Suprapubic skin (tissue), 4 donors: Measurements from ENCODE around the gene OAS1. TPM values are rescaled to one million over a fixed set of nuclear protein-coding genes. Genes with fewer than 3 reads are reported as not detected.

Experiments used
- DNase-seq, 2 donors: peaks; one replicate each; pipeline ENCODE4 v3.0.0-alpha.2; 2019; ENCODE audit warnings: low spot score in 2 of 2
- H3K27ac ChIP-seq: fragments of 200-600 bp; sonication (generic); one replicate; pipeline ENCODE4 v1.5.1; 2019
- H3K27me3 ChIP-seq: fragments of 200-600 bp; sonication (generic); one replicate; pipeline ENCODE4 v1.5.1; 2019
- H3K36me3 ChIP-seq: fragments of 200-600 bp; sonication (generic); one replicate; pipeline ENCODE4 v1.5.1; 2019
- H3K4me1 ChIP-seq: fragments of 200-600 bp; sonication (generic); one replicate; pipeline ENCODE4 v1.5.1; 2019
- H3K4me3 ChIP-seq: fragments of 200-600 bp; sonication (generic); one replicate; pipeline ENCODE4 v1.5.1; 2019; ENCODE audit warnings: mild to moderate bottlenecking
- H3K9me3 ChIP-seq: fragments of 200-600 bp; sonication (generic); one replicate; pipeline ENCODE4 v1.5.1; 2019
- EP300 ChIP-seq: sonication (generic); formaldehyde crosslinking; IDR thresholded peaks from one replicate; pipeline ENCODE4 v1.6.1; 2017; ENCODE audit warnings: antibody characterized with exemption
- POLR2A ChIP-seq, 2 donors: fragments of 450-650 bp; IDR thresholded peaks; one replicate each; pipeline ENCODE4 v1.6.1; 2017; ENCODE audit warnings: antibody characterized with exemption in 2 of 2, mild to moderate bottlenecking in 2 of 2, moderate library complexity in 2 of 2
- POLR2AphosphoS5 ChIP-seq, 3 donors: sonication (generic); formaldehyde crosslinking; IDR thresholded peaks; one replicate each; pipeline ENCODE4 v1.6.1; 2017; ENCODE audit warnings: antibody characterized with exemption in 3 of 3
- WGBS: methylation state at CpG from one replicate; pipeline ENCODE4 v1.1.5; 2018; 5-methylcytosine and 5-hydroxymethylcytosine counted together
- total RNA-seq, 4 donors: library from RNA; depleted of rRNA; stranded (reverse); fragments of >200 nt; gene quantifications; one replicate each; pipeline ENCODE4 v1.1.0, GENCODE V29; 2016
- TF ChIP-seq, protein P1 (sequence below), 2 donors: fragments of 200-600 bp in 1 of 2; fragments of 450-650 bp in 1 of 2; sonication (generic) in 1 of 2; IDR thresholded peaks; one replicate each; pipeline ENCODE4 v1.5.1; 2016 to 2019; ENCODE audit warnings: antibody characterized with exemption in 2 of 2, mild to moderate bottlenecking in 1 of 2, moderate library complexity in 1 of 2

OAS1 gene
- total RNA-seq, 4 donors from 2014 or later: 20.6 to 26.8 (median 23.5) TPM

DNA sequence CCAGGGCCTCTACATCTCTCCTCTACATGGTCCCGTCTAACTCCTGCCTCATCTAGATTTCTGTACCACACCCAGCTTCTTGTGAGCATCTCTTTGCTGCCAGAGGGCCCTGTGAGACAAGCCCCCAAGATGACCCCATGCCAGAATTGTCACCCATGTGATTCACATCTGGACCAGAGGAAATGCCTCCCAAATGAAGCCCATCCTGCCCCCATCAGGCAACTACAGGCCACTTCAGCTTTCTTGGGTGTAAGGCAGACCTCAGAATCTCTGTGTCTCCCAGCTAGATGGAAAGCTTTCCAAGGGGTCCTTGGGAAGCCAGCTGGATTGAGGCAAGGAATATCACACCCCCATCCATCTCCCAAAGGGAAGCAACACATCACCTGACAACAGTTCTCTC is 22.2 kb downstream of the OAS1 start:
- 83% methylated on average over 1 of the region's 1 CpG for WGBS
- DNase-seq: no peak
- no peaks in the 10 kb centered on the region for H3K4me1 ChIP-seq

DNA sequence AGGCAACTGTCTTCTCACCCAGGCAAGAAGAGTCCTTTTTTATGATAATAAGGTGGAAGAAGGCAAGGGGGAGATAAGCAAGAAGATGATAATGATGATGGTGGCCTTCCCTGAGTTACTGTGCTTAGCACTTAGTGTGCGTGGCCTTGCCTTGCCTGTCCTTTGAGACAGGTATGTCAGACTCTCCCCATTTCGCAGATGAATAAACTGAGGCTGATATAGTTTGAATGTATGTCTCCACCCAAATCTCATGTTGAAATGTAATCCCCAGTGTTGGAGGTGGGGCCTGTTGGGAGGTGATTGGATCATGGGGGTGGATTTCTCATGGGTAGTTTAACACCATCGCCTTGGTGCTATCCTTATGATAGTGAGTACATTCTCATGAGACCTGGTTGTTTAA is 23.0 kb downstream of the OAS1 start:
- no peak overlapping the region for H3K27ac ChIP-seq
- no peaks in the 10 kb centered on the region for H3K9me3 ChIP-seq
- WGBS: 92% methylated on average over 3 of the region's 3 CpGs
- no peaks in the 10 kb centered on the region for H3K36me3 ChIP-seq
- H3K4me1 ChIP-seq: no peaks in the 10 kb centered on the region
- TF ChIP-seq EP300: no peak
- TF ChIP-seq, protein P1, sequence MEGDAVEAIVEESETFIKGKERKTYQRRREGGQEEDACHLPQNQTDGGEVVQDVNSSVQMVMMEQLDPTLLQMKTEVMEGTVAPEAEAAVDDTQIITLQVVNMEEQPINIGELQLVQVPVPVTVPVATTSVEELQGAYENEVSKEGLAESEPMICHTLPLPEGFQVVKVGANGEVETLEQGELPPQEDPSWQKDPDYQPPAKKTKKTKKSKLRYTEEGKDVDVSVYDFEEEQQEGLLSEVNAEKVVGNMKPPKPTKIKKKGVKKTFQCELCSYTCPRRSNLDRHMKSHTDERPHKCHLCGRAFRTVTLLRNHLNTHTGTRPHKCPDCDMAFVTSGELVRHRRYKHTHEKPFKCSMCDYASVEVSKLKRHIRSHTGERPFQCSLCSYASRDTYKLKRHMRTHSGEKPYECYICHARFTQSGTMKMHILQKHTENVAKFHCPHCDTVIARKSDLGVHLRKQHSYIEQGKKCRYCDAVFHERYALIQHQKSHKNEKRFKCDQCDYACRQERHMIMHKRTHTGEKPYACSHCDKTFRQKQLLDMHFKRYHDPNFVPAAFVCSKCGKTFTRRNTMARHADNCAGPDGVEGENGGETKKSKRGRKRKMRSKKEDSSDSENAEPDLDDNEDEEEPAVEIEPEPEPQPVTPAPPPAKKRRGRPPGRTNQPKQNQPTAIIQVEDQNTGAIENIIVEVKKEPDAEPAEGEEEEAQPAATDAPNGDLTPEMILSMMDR (IDR thresholded peaks at IDR 0.05): no peak
- no peak for TF ChIP-seq POLR2AphosphoS5 (IDR thresholded peaks at IDR 0.05)
- TF ChIP-seq POLR2A (IDR thresholded peaks at IDR 0.05): no peak
- H3K4me3 ChIP-seq: no peak overlapping the region
- DNase-seq: no peak
- H3K27me3 ChIP-seq: no peaks in the 10 kb centered on the region

More for the DNA sequence above, 22.2 kb downstream of the OAS1 start:
- Histone ChIP-seq H3K27ac (no peak overlapping the region), H3K36me3 (no peaks in the 10 kb centered on the region), H3K27me3 (no peaks in the 10 kb centered on the region), H3K4me3 (no peak overlapping the region), H3K9me3 (no peaks in the 10 kb centered on the region)
- TF ChIP-seq, protein P1 (IDR thresholded peaks at IDR 0.05): no peak
- TF ChIP-seq POLR2A (IDR thresholded peaks at IDR 0.05) (no peak), EP300 (no peak), POLR2AphosphoS5 (IDR thresholded peaks at IDR 0.05) (no peak)

DNA sequence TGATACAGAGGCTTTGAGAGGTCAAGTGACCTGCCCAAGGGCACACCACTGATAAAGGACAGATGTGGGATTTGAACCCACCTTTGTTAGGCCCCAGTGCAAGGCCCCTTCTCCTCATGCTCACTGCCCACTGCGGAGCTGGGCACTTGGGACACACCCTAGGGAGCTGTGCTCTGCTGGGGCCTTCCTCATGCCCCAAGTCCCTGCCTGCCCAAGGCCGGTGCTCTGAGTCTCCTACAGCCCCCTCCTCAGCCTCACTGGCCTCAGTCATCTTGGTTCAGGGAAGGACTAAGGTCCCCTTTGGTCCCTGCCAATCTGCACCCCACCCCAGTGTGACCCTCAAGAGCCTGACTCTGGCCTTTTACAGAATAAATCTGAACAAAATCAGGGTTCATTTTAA is 23.6 kb downstream of the OAS1 start:
- 100% methylated on average over 2 of the region's 2 CpGs for WGBS
- H3K9me3 ChIP-seq: no peaks in the 10 kb centered on the region
- no peaks in the 10 kb centered on the region for H3K36me3 ChIP-seq
- no peaks in the 10 kb centered on the region for H3K27me3 ChIP-seq
- DNase-seq: no peak
- H3K4me1 ChIP-seq: no peaks in the 10 kb centered on the region
- no peak overlapping the region for H3K27ac ChIP-seq
- H3K4me3 ChIP-seq: no peak overlapping the region
- TF ChIP-seq, protein P1 (IDR thresholded peaks at IDR 0.05): no peak
- TF ChIP-seq POLR2AphosphoS5 (IDR thresholded peaks at IDR 0.05) (no peak), EP300 (no peak)

DNA sequence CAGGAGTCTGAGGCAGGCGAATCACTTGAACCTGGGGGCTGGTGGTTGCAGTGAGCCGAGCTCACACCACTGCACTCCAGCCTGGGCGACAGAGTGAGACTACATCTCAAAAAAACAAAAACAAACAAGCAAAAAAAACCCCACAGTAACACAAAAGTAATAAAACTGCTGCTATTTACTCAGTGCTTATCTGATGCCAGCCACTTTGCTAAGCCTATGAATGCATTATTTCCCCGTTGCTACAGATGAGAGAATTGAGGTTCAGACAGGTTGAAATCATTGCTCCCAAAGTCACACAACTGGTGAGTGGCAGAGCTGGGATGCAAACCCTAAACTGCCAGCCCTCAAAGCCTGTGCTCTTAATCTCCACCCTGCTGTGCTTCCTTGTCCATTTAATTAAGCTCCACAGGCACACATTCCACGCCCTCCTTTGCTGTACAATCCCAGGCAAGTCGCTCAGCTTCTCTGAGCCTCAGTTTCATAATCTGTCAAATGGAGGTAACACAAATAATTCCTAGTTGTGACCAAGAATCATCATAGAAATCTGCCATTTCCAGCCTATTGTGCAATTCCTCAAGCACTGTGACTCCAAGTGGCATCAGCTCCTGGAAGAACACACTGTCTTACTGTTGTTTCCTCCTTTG is 25.8 kb downstream of the OAS1 start:
- no peaks in the 10 kb centered on the region for H3K27me3 ChIP-seq
- no peaks in the 10 kb centered on the region for H3K9me3 ChIP-seq
- no peak overlapping the region for H3K4me3 ChIP-seq
- H3K4me1 ChIP-seq: peaks cover 14% of the 10 kb centered on the region
- WGBS: 78% methylated on average over 6 of the region's 6 CpGs
- no peak for TF ChIP-seq POLR2A (IDR thresholded peaks at IDR 0.05)
- TF ChIP-seq EP300: no peak
- TF ChIP-seq, protein P1 (IDR thresholded peaks at IDR 0.05): no peak
- no peak for TF ChIP-seq POLR2AphosphoS5 (IDR thresholded peaks at IDR 0.05)
- H3K36me3 ChIP-seq: no peaks in the 10 kb centered on the region
- no peak for DNase-seq
- no peak overlapping the region for H3K27ac ChIP-seq

DNA sequence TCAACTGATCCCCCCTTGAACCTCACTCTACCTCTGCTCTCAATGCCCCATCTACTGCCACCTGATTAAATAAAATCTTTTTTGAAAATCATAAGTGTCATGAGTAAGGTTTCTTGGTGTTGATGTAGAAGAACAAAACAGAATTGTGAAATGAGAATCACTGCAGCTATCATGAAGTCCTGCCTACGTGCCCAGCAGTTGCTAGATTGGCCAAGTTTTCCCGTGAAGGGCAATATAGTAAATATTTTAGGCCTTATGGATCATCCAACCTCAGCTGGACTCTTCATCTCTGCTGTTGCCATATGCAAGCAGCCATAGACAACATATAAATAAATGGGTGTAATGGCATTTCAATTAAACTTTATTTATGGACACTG is 26.4 kb downstream of the OAS1 start:
- no peaks in the 10 kb centered on the region for H3K36me3 ChIP-seq
- WGBS: 81% methylated on average over 2 of the region's 2 CpGs
- peaks cover 18% of the 10 kb centered on the region for H3K4me1 ChIP-seq
- no peak for DNase-seq
- no peak overlapping the region for H3K4me3 ChIP-seq
- no peaks in the 10 kb centered on the region for H3K27me3 ChIP-seq
- TF ChIP-seq EP300 (no peak), POLR2AphosphoS5 (IDR thresholded peaks at IDR 0.05) (no peak), POLR2A (IDR thresholded peaks at IDR 0.05) (no peak)
- TF ChIP-seq, protein P1 (IDR thresholded peaks at IDR 0.05): no peak
- H3K9me3 ChIP-seq: no peaks in the 10 kb centered on the region
- H3K27ac ChIP-seq: no peak overlapping the region
